MM.1S (cell line): ENCODE results near the gene HEPACAM.

Experiments used
- DNase-seq: peaks from one replicate; pipeline ENCODE4 v3.0.0-alpha.2; 2015
- H2AFZ ChIP-seq: fragments of 300-600 bp; sonication (generic); 2 replicates; pipeline ENCODE4 v1.6.0; 2016; ENCODE audit warnings: antibody characterized with exemption, low read length
- H3F3A ChIP-seq: fragments of 300-600 bp; sonication (generic); 2 replicates; pipeline ENCODE4 v1.6.1; 2016; ENCODE audit warnings: mild to moderate bottlenecking, antibody characterized with exemption, low read length, moderate library complexity, mixed read lengths; ENCODE audit not compliant: insufficient read depth
- H3K27ac ChIP-seq: fragments of 300-600 bp; sonication (generic); 2 replicates; pipeline ENCODE4 v1.5.1; 2016; ENCODE audit warnings: mild to moderate bottlenecking, low read length
- H3K27me3 ChIP-seq: fragments of 300-600 bp; sonication (generic); replicated peaks from 2 replicates; pipeline ENCODE4 v1.6.0; 2016; ENCODE audit warnings: low read length; ENCODE audit not compliant: insufficient read depth
- H3K36me3 ChIP-seq: fragments of 300-600 bp; sonication (generic); replicated peaks from 2 replicates; pipeline ENCODE4 v1.6.1; 2016; ENCODE audit warnings: mild to moderate bottlenecking, low read length, mixed read lengths; ENCODE audit not compliant: insufficient read depth
- H3K4me1 ChIP-seq: fragments of 300-600 bp; sonication (generic); 2 replicates; pipeline ENCODE4 v1.6.1; 2016; ENCODE audit warnings: low read length, mixed read lengths
- H3K4me2 ChIP-seq: fragments of 300-600 bp; sonication (generic); 2 replicates; pipeline ENCODE4 v1.6.0; 2016; ENCODE audit warnings: low read depth, low read length
- H3K4me3 ChIP-seq: fragments of 300-600 bp; sonication (generic); 2 replicates; pipeline ENCODE4 v1.5.1; 2016; ENCODE audit warnings: low read length, mixed read lengths
- H3K79me2 ChIP-seq: fragments of 300-600 bp; sonication (generic); 2 replicates; pipeline ENCODE4 v1.6.1; 2016; ENCODE audit warnings: mixed run types, low read length, mixed read lengths
- H3K9ac ChIP-seq: fragments of 300-600 bp; sonication (generic); 2 replicates; pipeline ENCODE4 v1.6.1; 2016; ENCODE audit warnings: low read length, mixed read lengths
- H3K9me2 ChIP-seq: fragments of 300-600 bp; sonication (generic); replicated peaks from 2 replicates; pipeline ENCODE4 v1.6.1; 2016; ENCODE audit warnings: mild to moderate bottlenecking, low read length, mixed read lengths; ENCODE audit not compliant: insufficient read depth
- H3K9me3 ChIP-seq: fragments of 300-600 bp; sonication (generic); replicated peaks from 2 replicates; pipeline ENCODE4 v1.6.1; 2016; ENCODE audit warnings: mild to moderate bottlenecking, low read length, mixed read lengths; ENCODE audit not compliant: insufficient read depth
- H4K20me1 ChIP-seq: fragments of 300-600 bp; sonication (generic); 2 replicates; pipeline ENCODE4 v1.6.1; 2016; ENCODE audit warnings: mild to moderate bottlenecking, low read length, moderate library complexity, mixed read lengths; ENCODE audit not compliant: insufficient read depth
- EZH2 ChIP-seq: fragments of 300-600 bp; sonication (generic); optimal IDR thresholded peaks from 2 replicates; pipeline ENCODE3; 2017; ENCODE audit warnings: low read depth, mild to moderate bottlenecking, antibody characterized with exemption, low read length, mixed read lengths
- EZH2phosphoT487 ChIP-seq: fragments of 300-600 bp; sonication (generic); IDR thresholded peaks from 2 replicates; pipeline ENCODE4 v1.6.1; 2018; ENCODE audit warnings: antibody characterized with exemption, low read length
- TF ChIP-seq, protein P1 (sequence below): fragments of 300-600 bp; sonication (generic); IDR thresholded peaks from 2 replicates; pipeline ENCODE4 v1.5.1; 2016; ENCODE audit warnings: antibody characterized with exemption, low read length, mixed read lengths

Gene HEPACAM

DNA sequence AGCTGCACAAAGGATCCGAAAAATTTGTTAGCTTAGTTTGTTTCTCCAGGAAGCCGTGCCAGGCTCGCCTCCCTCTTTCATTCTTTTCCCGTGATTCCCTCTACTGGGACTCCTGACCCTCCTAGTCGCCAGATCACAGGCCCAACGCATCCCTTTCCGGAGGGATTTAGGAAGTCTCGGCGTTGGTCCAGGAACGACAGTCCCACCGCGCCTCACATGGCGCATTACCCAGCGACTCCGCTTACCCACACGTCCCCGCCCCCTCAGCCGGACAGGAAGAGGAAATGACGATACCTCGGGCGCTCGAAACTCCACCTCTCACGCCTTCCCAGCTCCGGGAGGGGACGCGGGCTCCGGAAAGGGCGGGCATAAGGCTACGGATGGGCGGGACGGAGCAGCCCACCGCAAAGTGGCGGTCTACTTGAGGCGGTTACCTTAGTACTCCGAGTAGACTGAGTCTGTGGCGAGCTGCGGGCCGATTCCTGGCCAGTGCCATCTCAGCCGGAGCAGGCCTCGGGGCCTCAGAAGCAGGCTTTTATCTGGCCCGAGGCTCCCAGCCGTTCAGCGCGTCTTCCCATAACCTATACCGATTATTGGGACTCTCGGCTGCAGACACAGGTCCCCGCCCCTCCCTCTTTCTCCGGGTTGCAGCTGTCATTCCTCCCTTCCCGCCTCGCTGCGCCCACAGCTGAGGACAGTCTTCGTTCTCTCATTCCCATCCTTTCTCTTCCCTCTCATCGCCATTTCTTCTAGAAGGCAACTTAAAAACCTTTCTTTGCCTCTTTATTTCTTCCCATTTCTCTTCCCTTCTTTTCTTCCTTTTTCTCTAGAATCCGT, 18.1 kb upstream of the HEPACAM start, which contains the start of gene CCDC15:
Gene CCDC15 (plus strand): TSS at position 450 of the 837 bp plus-strand sequence. CDS start 531 bp downstream, outside the sequence.
- TF ChIP-seq EZH2 = no peak
- TF ChIP-seq, protein P1, sequence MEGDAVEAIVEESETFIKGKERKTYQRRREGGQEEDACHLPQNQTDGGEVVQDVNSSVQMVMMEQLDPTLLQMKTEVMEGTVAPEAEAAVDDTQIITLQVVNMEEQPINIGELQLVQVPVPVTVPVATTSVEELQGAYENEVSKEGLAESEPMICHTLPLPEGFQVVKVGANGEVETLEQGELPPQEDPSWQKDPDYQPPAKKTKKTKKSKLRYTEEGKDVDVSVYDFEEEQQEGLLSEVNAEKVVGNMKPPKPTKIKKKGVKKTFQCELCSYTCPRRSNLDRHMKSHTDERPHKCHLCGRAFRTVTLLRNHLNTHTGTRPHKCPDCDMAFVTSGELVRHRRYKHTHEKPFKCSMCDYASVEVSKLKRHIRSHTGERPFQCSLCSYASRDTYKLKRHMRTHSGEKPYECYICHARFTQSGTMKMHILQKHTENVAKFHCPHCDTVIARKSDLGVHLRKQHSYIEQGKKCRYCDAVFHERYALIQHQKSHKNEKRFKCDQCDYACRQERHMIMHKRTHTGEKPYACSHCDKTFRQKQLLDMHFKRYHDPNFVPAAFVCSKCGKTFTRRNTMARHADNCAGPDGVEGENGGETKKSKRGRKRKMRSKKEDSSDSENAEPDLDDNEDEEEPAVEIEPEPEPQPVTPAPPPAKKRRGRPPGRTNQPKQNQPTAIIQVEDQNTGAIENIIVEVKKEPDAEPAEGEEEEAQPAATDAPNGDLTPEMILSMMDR = no peak
- TF ChIP-seq EZH2phosphoT487 = no peak
- Histone ChIP-seq H3K4me2 (peak within 1 kb of the TSS; percentile 90), H2AFZ (peak within 1 kb of the TSS; percentile 94), H3F3A (peaks cover 4% of the 10 kb centered on the region; the same call in 1 of the 2 replicates), H4K20me1 (no peaks in the 10 kb centered on the region), H3K9ac (peak within 1 kb of the TSS; percentile 71), H3K79me2 (no peaks in the 10 kb centered on the region), H3K27ac (peak within 1 kb of the TSS; percentile 70), H3K36me3 (no peaks in the 10 kb centered on the region), H3K9me3 (no peaks in the 10 kb centered on the region), H3K4me1 (no peaks in the 10 kb centered on the region), H3K27me3 (peaks cover 8% of the 10 kb centered on the region), H3K4me3 (peak within 1 kb of the TSS; percentile 76), H3K9me2 (no peaks in the 10 kb centered on the region)
- DNase-seq = peak; percentile 98

DNA sequence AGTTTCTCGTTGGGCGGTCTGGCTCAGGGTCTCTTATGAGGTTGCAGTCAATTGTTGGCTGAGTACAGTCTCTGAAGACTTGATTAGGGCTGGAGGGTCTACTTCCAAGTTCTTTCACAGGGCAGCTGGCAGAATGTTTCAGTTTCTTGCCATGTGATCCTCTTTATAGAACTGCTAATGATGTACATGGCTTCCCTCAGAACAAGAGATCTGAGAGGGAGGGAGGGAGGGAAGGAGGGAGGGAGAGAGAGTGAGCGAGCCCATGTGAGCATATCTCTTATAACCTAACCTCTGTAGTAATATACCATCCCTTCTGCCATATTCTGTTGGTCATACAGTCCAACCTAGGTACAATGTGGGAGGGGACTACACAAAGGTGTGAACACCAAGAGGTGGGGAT, 15.5 kb upstream of the HEPACAM start:
- Histone ChIP-seq H3K9ac (no peak overlapping the region), H3K79me2 (no peaks in the 10 kb centered on the region), H2AFZ (no peak overlapping the region), H3F3A (peaks cover 4% of the 10 kb centered on the region; the same call in 1 of the 2 replicates), H3K9me2 (no peaks in the 10 kb centered on the region), H3K27me3 (peaks cover 8% of the 10 kb centered on the region), H3K27ac (no peak overlapping the region), H3K36me3 (no peaks in the 10 kb centered on the region), H3K4me3 (no peak overlapping the region), H3K4me1 (no peaks in the 10 kb centered on the region), H4K20me1 (no peaks in the 10 kb centered on the region), H3K4me2 (no peak overlapping the region), H3K9me3 (no peaks in the 10 kb centered on the region)
- TF ChIP-seq EZH2 (no peak), EZH2phosphoT487 (no peak)
- TF ChIP-seq, protein P1 = no peak
- DNase-seq = no peak

GRCh38 chr11:124950601-124951330, 14.9 kb upstream of the HEPACAM start:
- Histone ChIP-seq H3K36me3 (no peaks in the 10 kb centered on the region), H2AFZ (no peak overlapping the region), H3K4me2 (no peak overlapping the region), H3K27ac (no peak overlapping the region), H3K4me3 (no peak overlapping the region), H3K4me1 (no peaks in the 10 kb centered on the region), H4K20me1 (no peaks in the 10 kb centered on the region), H3K27me3 (peaks cover 8% of the 10 kb centered on the region), H3K9me3 (no peaks in the 10 kb centered on the region), H3K79me2 (no peaks in the 10 kb centered on the region), H3K9ac (no peak overlapping the region), H3K9me2 (no peaks in the 10 kb centered on the region), H3F3A (peaks cover 4% of the 10 kb centered on the region; the same call in 1 of the 2 replicates)
- TF ChIP-seq, protein P1 = no peak
- TF ChIP-seq EZH2 = no peak
- no peak for TF ChIP-seq EZH2phosphoT487
- no peak for DNase-seq
